GM12878 (cell line): ENCODE results near the gene ANAPC10.

Experiments
- ATF2 ChIP-seq: IDR thresholded peaks from 2 replicates; pipeline ENCODE4 v1.6.1; 2012; ENCODE audit warnings: low read length, inconsistent platforms
- CTCF ChIP-seq, 3 experiments: IDR thresholded peaks in 2 of 3; conservative IDR thresholded peaks in 1 of 3; 2 replicates each; pipeline ENCODE4 v1.5.1; 2011; ENCODE audit warnings: low read depth in 3 of 3, low read length in 3 of 3, mild to moderate bottlenecking in 3 of 3, control low read depth in 2 of 3, moderate library complexity in 2 of 3, inconsistent platforms in 1 of 3, mixed read lengths in 1 of 3; ENCODE audit not compliant: control insufficient read depth in 2 of 3, insufficient read depth in 1 of 3; ENCODE audit errors: extremely low read depth in 1 of 3
- FOXM1 ChIP-seq: IDR thresholded peaks from 2 replicates; pipeline ENCODE4 v1.6.1; 2012; ENCODE audit warnings: low read depth, mild to moderate bottlenecking, inconsistent platforms, low read length, moderate library complexity
- IKZF1 ChIP-seq: fragments of 450-650 bp; conservative IDR thresholded peaks from 2 replicates; pipeline ENCODE4 v1.6.1; 2017; ENCODE audit warnings: antibody characterized with exemption, mild to moderate bottlenecking
- KDM1A ChIP-seq: fragments of 200-600 bp; sonication (generic); IDR thresholded peaks from 2 replicates; pipeline ENCODE4 v1.6.1; 2016; ENCODE audit warnings: borderline replicate concordance
- POLR2A ChIP-seq: IDR thresholded peaks from 2 replicates; pipeline ENCODE4 v1.6.1; 2011; ENCODE audit warnings: low read depth, mild to moderate bottlenecking, low read length
- POLR2AphosphoS2 ChIP-seq: IDR thresholded peaks from 2 replicates; pipeline ENCODE4 v1.6.1; 2011; ENCODE audit warnings: low read depth, mild to moderate bottlenecking, low read length, improper control_type of control experiment, moderate library complexity
- RAD21 ChIP-seq: IDR thresholded peaks from 2 replicates; pipeline ENCODE4 v1.6.1; 2011; ENCODE audit warnings: mild to moderate bottlenecking, low read depth, low read length, moderate library complexity; ENCODE audit not compliant: insufficient read depth
- SMARCA5 ChIP-seq: fragments of 450-650 bp; IDR thresholded peaks from 2 replicates; pipeline ENCODE4 v1.6.1; 2017; ENCODE audit warnings: mild to moderate bottlenecking
- SUZ12 ChIP-seq: fragments of 200-600 bp; sonication (generic); IDR thresholded peaks from one replicate; pipeline ENCODE4 v1.6.1; 2018; ENCODE audit warnings: antibody characterized with exemption, mild to moderate bottlenecking; ENCODE audit not compliant: unreplicated experiment
- TCF12 ChIP-seq: IDR thresholded peaks from 2 replicates; pipeline ENCODE4 v1.6.1; 2011; ENCODE audit warnings: low read depth, mild to moderate bottlenecking, low read length
- ZSCAN29 ChIP-seq: fragments of 450-650 bp; IDR thresholded peaks from 2 replicates; pipeline ENCODE4 v1.6.1; 2017; ENCODE audit warnings: mild to moderate bottlenecking, moderate library complexity
- ZZZ3 ChIP-seq: IDR thresholded peaks from 2 replicates; pipeline ENCODE4 v1.6.1; 2011; ENCODE audit warnings: low read depth; ENCODE audit not compliant: control insufficient read depth, insufficient read length

GRCh38 chr4:145001635-145002034 is 96.4 kb downstream of the ANAPC10 start:
- TF ChIP-seq RAD21 (no peak), ZZZ3 (no peak), TCF12 (no peak), FOXM1 (no peak), SUZ12 (no peak), ATF2 (no peak), POLR2A (no peak), IKZF1 (no peak), KDM1A (no peak), SMARCA5 (no peak), ZSCAN29 (no peak), POLR2AphosphoS2 (no peak), CTCF (IDR thresholded peaks at IDR 0.05 in 2 of 3, conservative IDR thresholded peaks at IDR 0.05 in 1 of 3; ENCODE audit: control insufficient read depth in 2 of 3, extremely low read depth in 1 of 3, insufficient read depth in 1 of 3, low read depth in 3 of 3, low read length in 3 of 3) (no peak)
